GM18505 (cell line): ENCODE data around the gene ADARB2.
"Not testable (repeated sequence)": the region's sequence is repeated elsewhere in the genome, so short reads cannot be mapped to it uniquely, and the experiment has no call there.

ENCODE experiments used
- ATAC-seq: cut with Tn5 transposase; IDR thresholded peaks from one replicate; pipeline ENCODE4 v1.9.1; 2021; ENCODE audit not compliant: unreplicated experiment
- POLR2A ChIP-seq: IDR thresholded peaks from 4 replicates; pipeline ENCODE4 v1.6.1; 2011; ENCODE audit warnings: borderline replicate concordance; ENCODE audit not compliant: insufficient read depth, insufficient read length; ENCODE audit errors: extremely low read depth

ADARB2 gene

GRCh38 chr10:1476455-1476803 lies 260.9 kb downstream of the ADARB2 start:
- no peak for ATAC-seq
- TF ChIP-seq POLR2A, result no peak

- ATAC-seq, result no peak
- no peak for TF ChIP-seq POLR2A
These were observed 261.4 kb downstream of the ADARB2 start for GRCh38 chr10:1475771-1476454.

GRCh38 chr10:1475098-1475591 lies 262.2 kb downstream of the ADARB2 start:
- ATAC-seq, result no peak
- TF ChIP-seq POLR2A, result no peak

- no peak for ATAC-seq
- TF ChIP-seq POLR2A, result no peak
These were observed 262.8 kb downstream of the ADARB2 start for GRCh38 chr10:1474376-1475097.

- TF ChIP-seq POLR2A, result no peak
- no peak for ATAC-seq
These were observed 263.5 kb downstream of the ADARB2 start for GRCh38 chr10:1473874-1474273.

GRCh38 chr10:1472178-1472958 lies 265.0 kb downstream of the ADARB2 start:
- TF ChIP-seq POLR2A, result no peak
- ATAC-seq, result no peak

GRCh38 chr10:1468811-1469210 lies 268.5 kb downstream of the ADARB2 start:
- TF ChIP-seq POLR2A, result no peak
- no peak for ATAC-seq

GRCh38 chr10:1467334-1468076 lies 269.8 kb downstream of the ADARB2 start:
- TF ChIP-seq POLR2A, result no peak
- no peak for ATAC-seq

- TF ChIP-seq POLR2A, result no peak
- ATAC-seq, result no peak
These were observed 271.1 kb downstream of the ADARB2 start for GRCh38 chr10:1465993-1466764.

GRCh38 chr10:1465418-1465911 lies 271.9 kb downstream of the ADARB2 start:
- no peak for TF ChIP-seq POLR2A
- no peak for ATAC-seq

- no peak for TF ChIP-seq POLR2A
- ATAC-seq, result no peak
These were observed 272.4 kb downstream of the ADARB2 start for GRCh38 chr10:1464881-1465417.

- not testable (repeated sequence) for ATAC-seq
These were observed 273.4 kb downstream of the ADARB2 start for GRCh38 chr10:1463971-1464370.
